ENCODE results near the gene OR52B2.
"Not testable (repeated sequence)": the region's sequence is repeated elsewhere in the genome, so short reads cannot be mapped to it uniquely, and the experiment has no call there.

GRCh38 chr11:6143737-6144136 lies 26.4 kb downstream of the OR52B2 start:
- TF ChIP-seq BRCA1 (IDR thresholded peaks at IDR 0.05; ENCODE audit: low read depth, low read length); CTCF (IDR thresholded peaks at IDR 0.05; ENCODE audit: control extremely low read depth in 1 of 3, insufficient read depth in 1 of 3, low read depth in 1 of 3, low read length in 3 of 3); MAX (IDR thresholded peaks at IDR 0.05); SIN3A (conservative IDR thresholded peaks at IDR 0.05 in 1 of 2, IDR thresholded peaks at IDR 0.05 in 1 of 2; ENCODE audit: low read depth in 1 of 2, low read length in 2 of 2); CHD2 (IDR thresholded peaks at IDR 0.05; ENCODE audit: low read length); POLR2A (IDR thresholded peaks at IDR 0.05; ENCODE audit: control extremely low read depth in 1 of 2, low read depth in 2 of 2, low read length in 2 of 2); RNF2 (IDR thresholded peaks at IDR 0.05; ENCODE audit: borderline replicate concordance, low read depth, low read length, missing control alignments, poor library complexity, severe bottlenecking); RBBP5 (IDR thresholded peaks at IDR 0.05; ENCODE audit: borderline replicate concordance, low read depth, low read length); EZH2 (IDR thresholded peaks at IDR 0.05; ENCODE audit: low read depth, low read length, severe bottlenecking); TCF12 (IDR thresholded peaks at IDR 0.05; ENCODE audit: low read depth, low read length); TAF1 (IDR thresholded peaks at IDR 0.05; ENCODE audit: low read depth, low read length); EGR1 (IDR thresholded peaks at IDR 0.05; ENCODE audit: borderline replicate concordance, low read depth, low read length); MAFK (IDR thresholded peaks at IDR 0.05; ENCODE audit: low read depth, low read length); BACH1 (IDR thresholded peaks at IDR 0.05; ENCODE audit: low read length): not testable (repeated sequence)
